IMR-90 (cell line): Measurements from ENCODE around the gene RCN2. TPM values are rescaled to one million over a fixed set of nuclear protein-coding genes. Genes with fewer than 3 reads are reported as not detected.

Source experiments
- ATAC-seq: fragments of 200-7000 bp; cut with Tn5 transposase; 2 replicates; pipeline ENCODE4 v1.9.1; 2020; ENCODE audit warnings: low read depth, mild to moderate bottlenecking, moderate library complexity
- BruUV-seq: library from RNA; stranded (reverse); fragments of 400-500 nt; replicated peaks from 2 replicates; lab custom pipeline; 2021; lab: Mats Ljungman, UMichigan
- CTCF ChIA-PET: fragments of 300-600 bp; formaldehyde crosslinking; extraction: SDS; loops from one replicate; lab custom pipeline; 2021; ENCODE audit warnings: antibody characterized with exemption; lab: Yijun Ruan, JAX
- POLR2A ChIA-PET: fragments of 300-600 bp; sonication (Branson Sonifier 250); formaldehyde crosslinking; loops from one replicate; lab custom pipeline; 2022; ENCODE audit warnings: antibody characterized with exemption; ENCODE audit not compliant: unreplicated experiment; lab: Charles Lee
- DNase-seq: peaks from one replicate; pipeline ENCODE4 v3.0.0; 2013
- H2AFZ ChIP-seq: replicated peaks from 2 replicates; pipeline ENCODE3; 2013; ENCODE audit warnings: low read length, mild to moderate bottlenecking; ENCODE audit not compliant: poor library complexity
- H2AK5ac ChIP-seq: 2 replicates; pipeline ENCODE4 v1.6.1; 2013; ENCODE audit warnings: low read depth, low read length, inconsistent platforms
- H2AK9ac ChIP-seq: replicated peaks from 2 replicates; pipeline ENCODE3; 2013; ENCODE audit warnings: mild to moderate bottlenecking, low read depth, low read length, moderate library complexity; ENCODE audit not compliant: poor library complexity
- H2BK120ac ChIP-seq: 2 replicates; pipeline ENCODE4 v1.6.1; 2013; ENCODE audit warnings: low read depth, low read length, inconsistent platforms
- H2BK15ac ChIP-seq: 3 replicates; pipeline ENCODE4 v1.6.1; 2013; ENCODE audit warnings: low read depth, low read length, inconsistent platforms
- H2BK20ac ChIP-seq: 2 replicates; pipeline ENCODE4 v1.6.1; 2013; ENCODE audit warnings: low read depth, mild to moderate bottlenecking, inconsistent platforms, low read length, moderate library complexity
- H2BK5ac ChIP-seq: 2 replicates; pipeline ENCODE4 v1.6.1; 2013; ENCODE audit warnings: mild to moderate bottlenecking, low read depth, low read length, inconsistent platforms; ENCODE audit not compliant: poor library complexity, severe bottlenecking
- H3K14ac ChIP-seq: replicated peaks from 2 replicates; pipeline ENCODE4 v1.6.1; 2013; ENCODE audit warnings: low read depth, low read length, inconsistent platforms
- H3K18ac ChIP-seq: 2 replicates; pipeline ENCODE4 v1.6.1; 2013; ENCODE audit warnings: low read depth, low read length, control low read depth
- H3K23ac ChIP-seq: 2 replicates; pipeline ENCODE4 v1.6.1; 2013; ENCODE audit warnings: low read depth, low read length, inconsistent platforms
- H3K27ac ChIP-seq: 2 replicates; pipeline ENCODE4 v1.5.1; 2013; ENCODE audit warnings: mild to moderate bottlenecking, control low read depth, low read length; ENCODE audit not compliant: insufficient read depth
- H3K27me3 ChIP-seq: 2 replicates; pipeline ENCODE4 v1.6.1; 2013; ENCODE audit warnings: low read length; ENCODE audit not compliant: control insufficient read depth, insufficient read depth
- H3K36me3 ChIP-seq: 2 replicates; pipeline ENCODE4 v1.6.1; 2013; ENCODE audit warnings: low read length, mixed read lengths; ENCODE audit not compliant: control insufficient read depth, insufficient read depth
- H3K4ac ChIP-seq: 2 replicates; pipeline ENCODE4 v1.6.1; 2013; ENCODE audit warnings: low read depth, low read length, inconsistent platforms
- H3K4me1 ChIP-seq: 2 replicates; pipeline ENCODE4 v1.6.1; 2013; ENCODE audit warnings: low read length, mixed read lengths; ENCODE audit not compliant: control insufficient read depth, insufficient read depth
- H3K4me2 ChIP-seq: 2 replicates; pipeline ENCODE4 v1.6.1; 2013; ENCODE audit warnings: low read depth, mild to moderate bottlenecking, control low read depth, low read length, moderate library complexity
- H3K4me3 ChIP-seq: 2 replicates; pipeline ENCODE4 v1.5.1; 2013; ENCODE audit warnings: low read depth, mild to moderate bottlenecking, control low read depth, low read length, moderate library complexity; ENCODE audit not compliant: insufficient read depth
- H3K56ac ChIP-seq: 2 replicates; pipeline ENCODE4 v1.6.1; 2013; ENCODE audit warnings: low read length, inconsistent platforms; ENCODE audit not compliant: insufficient read depth; ENCODE audit errors: extremely low read depth
- H3K79me1 ChIP-seq, 2 experiments: 2 replicates each; pipeline ENCODE4 v1.6.1; 2013; ENCODE audit warnings: low read length in 2 of 2, inconsistent platforms in 1 of 2, low read depth in 1 of 2
- H3K9ac ChIP-seq: 2 replicates; pipeline ENCODE4 v1.6.1; 2013; ENCODE audit warnings: low read depth, low read length, control low read depth
- H3K9me1 ChIP-seq: 2 replicates; pipeline ENCODE4 v1.6.1; 2013; ENCODE audit warnings: low read length, inconsistent platforms; ENCODE audit not compliant: insufficient read depth
- H3K9me3 ChIP-seq: 2 replicates; pipeline ENCODE4 v1.6.1; 2013; ENCODE audit warnings: low read length; ENCODE audit not compliant: control insufficient read depth, insufficient read depth
- H4K20me1 ChIP-seq: 2 replicates; pipeline ENCODE4 v1.6.1; 2013; ENCODE audit warnings: low read length, inconsistent platforms; ENCODE audit not compliant: insufficient read depth
- H4K5ac ChIP-seq: 2 replicates; pipeline ENCODE4 v1.6.1; 2013; ENCODE audit warnings: mild to moderate bottlenecking, low read depth, low read length, control low read depth
- H4K8ac ChIP-seq, 2 experiments: 2 replicates each; pipeline ENCODE4 v1.6.1; 2013; ENCODE audit warnings: low read depth in 2 of 2, low read length in 2 of 2, control low read depth in 1 of 2, inconsistent platforms in 1 of 2
- H4K91ac ChIP-seq: 2 replicates; pipeline ENCODE4 v1.6.1; 2013; ENCODE audit warnings: low read depth, low read length, inconsistent platforms; ENCODE audit not compliant: insufficient read depth
- BHLHE40 ChIP-seq: fragments of 150-350 bp; IDR thresholded peaks from 2 replicates; pipeline ENCODE4 v1.6.1; 2016; ENCODE audit warnings: mild to moderate bottlenecking, low read depth, low read length
- CEBPB ChIP-seq: IDR thresholded peaks from 2 replicates; pipeline ENCODE4 v1.6.1; 2012; ENCODE audit warnings: low read depth, low read length, improper control_type of control experiment
- CHD1 ChIP-seq: IDR thresholded peaks from 2 replicates; pipeline ENCODE4 v1.6.1; 2012; ENCODE audit warnings: low read depth, low read length, improper control_type of control experiment
- FOS ChIP-seq: fragments of 150-350 bp; IDR thresholded peaks from 2 replicates; pipeline ENCODE4 v1.6.1; 2016; ENCODE audit warnings: low read depth, low read length
- MAFK ChIP-seq: IDR thresholded peaks from 2 replicates; pipeline ENCODE4 v1.6.1; 2012; ENCODE audit warnings: low read depth, low read length, improper control_type of control experiment
- MAZ ChIP-seq: IDR thresholded peaks from 2 replicates; pipeline ENCODE4 v1.6.1; 2012; ENCODE audit warnings: low read depth, mild to moderate bottlenecking, low read length, improper control_type of control experiment, moderate library complexity, borderline replicate concordance
- MXI1 ChIP-seq: IDR thresholded peaks from 2 replicates; pipeline ENCODE4 v1.6.1; 2012; ENCODE audit warnings: low read depth, mild to moderate bottlenecking, low read length, moderate library complexity, borderline replicate concordance
- NFE2L2 ChIP-seq: fragments of 150-350 bp; IDR thresholded peaks from 2 replicates; pipeline ENCODE4 v1.6.1; 2016; ENCODE audit warnings: low read depth, mild to moderate bottlenecking, low read length
- RAD21 ChIP-seq: IDR thresholded peaks from 2 replicates; pipeline ENCODE4 v1.6.1; 2012; ENCODE audit warnings: low read length, improper control_type of control experiment
- RCOR1 ChIP-seq: IDR thresholded peaks from 2 replicates; pipeline ENCODE4 v1.6.1; 2012; ENCODE audit warnings: mild to moderate bottlenecking, low read length, improper control_type of control experiment; ENCODE audit not compliant: insufficient replicate concordance
- RFX5 ChIP-seq: IDR thresholded peaks from 2 replicates; pipeline ENCODE4 v1.8.0; 2012; ENCODE audit warnings: low read depth, mild to moderate bottlenecking, low read length, moderate library complexity
- SMC3 ChIP-seq: fragments of 150-350 bp; IDR thresholded peaks from 2 replicates; pipeline ENCODE4 v1.6.1; 2016; ENCODE audit warnings: low read depth, mild to moderate bottlenecking, antibody characterized with exemption, low read length, moderate library complexity
- WGBS, 2 experiments: methylation state at CpG; one replicate each; pipeline versions ENCODE4 v1.1.5 to v1.1.7; 2013; ENCODE audit warnings: missing lambda C conversion rate in 2 of 2; ENCODE audit not compliant: insufficient read length in 1 of 2; ENCODE audit errors: extremely low coverage in 2 of 2; 5-methylcytosine and 5-hydroxymethylcytosine counted together
- dilution Hi-C: fragments of 300-500 bp; cut with HindIII; formaldehyde crosslinking; loops from one replicate; pipeline ENCODE4 v1.14.3; 2018; ENCODE audit warnings: low sequenced_read_pairs; ENCODE audit not compliant: unreplicated experiment
- in situ Hi-C: fragments of 300-500 bp; cut with MboI; formaldehyde crosslinking; loops from 3 replicates; pipeline ENCODE4 v1.14.3; 2019; ENCODE audit warnings: low sequenced_read_pairs, inconsistent platforms, mixed read lengths
- intact Hi-C: fragments of 100-400 bp; cut with micrococcal nuclease; formaldehyde crosslinking; loops from 2 replicates; pipeline ENCODE4 v1.10.0; 2022
- polyA plus RNA-seq, 3 experiments: library from polyadenylated mRNA; depleted of rRNA; stranded (reverse); fragments of >200 nt; gene quantifications; 2 replicates each; pipeline ENCODE4 v1.2.3, GENCODE V29; 2012; ENCODE audit warnings: low replicate concordance in 1 of 3
- total RNA-seq: library from RNA; depleted of rRNA; stranded (reverse); fragments of >200 nt; gene quantifications from 2 replicates; pipeline ENCODE4 v1.2.3, GENCODE V29; 2012
- TF ChIP-seq, protein P1 (sequence below): fragments of 150-350 bp; IDR thresholded peaks from 2 replicates; pipeline ENCODE4 v1.6.1; 2017; ENCODE audit warnings: mild to moderate bottlenecking, antibody characterized with exemption, low read length, low read depth
- TF ChIP-seq, protein P2 (sequence below): conservative IDR thresholded peaks from 2 replicates; pipeline ENCODE4 v1.5.1; 2012; ENCODE audit warnings: mild to moderate bottlenecking, low read depth, low read length, improper control_type of control experiment
- TF ChIP-seq, protein P3 (sequence below): fragments of 150-350 bp; IDR thresholded peaks from 2 replicates; pipeline ENCODE4 v1.6.1; 2016; ENCODE audit warnings: low read depth, mild to moderate bottlenecking, low read length, moderate library complexity, borderline replicate concordance

The RCN2 gene
- total and polyA plus RNA-seq, 2 of the 4 experiments (the other 2 are of a cell fraction) = 12.0 to 56.5 TPM

DNA sequence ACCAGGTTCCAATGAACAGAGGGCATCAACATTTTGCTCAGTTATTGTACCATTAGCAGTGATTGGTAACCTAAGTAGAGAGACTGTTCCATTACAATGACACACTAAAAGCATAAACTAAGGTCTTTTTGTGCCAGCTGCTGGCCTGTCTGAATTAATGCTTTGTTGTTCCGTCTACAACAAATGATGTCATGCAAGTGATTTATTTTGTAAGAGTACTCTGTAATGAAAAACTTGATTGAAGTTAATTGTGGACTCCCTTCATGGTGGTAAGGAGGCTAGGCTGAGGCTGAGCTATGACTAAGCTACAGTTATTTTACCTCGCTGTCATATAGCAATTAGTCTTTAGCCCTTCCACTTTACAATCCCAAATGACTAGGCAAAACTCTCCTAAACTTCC is 23.2 kb downstream of the RCN2 start:
- peak; percentile 13 for DNase-seq
- no peak overlapping the region for H2BK20ac ChIP-seq

More for the DNA sequence above, 23.2 kb downstream of the RCN2 start:
- Histone ChIP-seq H3K56ac (no peak overlapping the region), H3K4ac (no peak overlapping the region), H2BK15ac (no peak overlapping the region), H3K27me3 (no peaks in the 10 kb centered on the region; the same call in 1 of the 2 replicates), H3K9me1 (no peaks in the 10 kb centered on the region), H4K8ac (no peak overlapping the region), H4K91ac (no peak overlapping the region), H3K9ac (no peak overlapping the region), H3K4me1 (no peaks in the 10 kb centered on the region), H2AK5ac (no peak overlapping the region), H2BK120ac (no peak overlapping the region), H3K18ac (no peak overlapping the region), H2AFZ (no peak overlapping the region), H3K23ac (no peak overlapping the region), H3K79me1 (no peaks in the 10 kb centered on the region), H2AK9ac (no peak overlapping the region), H3K9me3 (no peaks in the 10 kb centered on the region), H3K27ac (no peak overlapping the region), H3K14ac (no peak overlapping the region), H3K4me3 (no peak overlapping the region), H4K5ac (no peak overlapping the region), H4K20me1 (no peaks in the 10 kb centered on the region), H2BK5ac (no peak overlapping the region), H3K36me3 (peaks cover 3% of the 10 kb centered on the region; the same call in 1 of the 2 replicates), H3K4me2 (no peak overlapping the region)
- ATAC-seq = no peak
- BruUV-seq = no TSS peak
- TF ChIP-seq MAZ (no peak), CHD1 (no peak), RCOR1 (no peak), SMC3 (no peak), RFX5 (no peak), NFE2L2 (no peak), CEBPB (no peak), MXI1 (no peak), BHLHE40 (no peak), RAD21 (no peak), MAFK (no peak), FOS (no peak)
- TF ChIP-seq, protein P1, sequence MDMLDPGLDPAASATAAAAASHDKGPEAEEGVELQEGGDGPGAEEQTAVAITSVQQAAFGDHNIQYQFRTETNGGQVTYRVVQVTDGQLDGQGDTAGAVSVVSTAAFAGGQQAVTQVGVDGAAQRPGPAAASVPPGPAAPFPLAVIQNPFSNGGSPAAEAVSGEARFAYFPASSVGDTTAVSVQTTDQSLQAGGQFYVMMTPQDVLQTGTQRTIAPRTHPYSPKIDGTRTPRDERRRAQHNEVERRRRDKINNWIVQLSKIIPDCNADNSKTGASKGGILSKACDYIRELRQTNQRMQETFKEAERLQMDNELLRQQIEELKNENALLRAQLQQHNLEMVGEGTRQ = no peak
- TF ChIP-seq, protein P2, sequence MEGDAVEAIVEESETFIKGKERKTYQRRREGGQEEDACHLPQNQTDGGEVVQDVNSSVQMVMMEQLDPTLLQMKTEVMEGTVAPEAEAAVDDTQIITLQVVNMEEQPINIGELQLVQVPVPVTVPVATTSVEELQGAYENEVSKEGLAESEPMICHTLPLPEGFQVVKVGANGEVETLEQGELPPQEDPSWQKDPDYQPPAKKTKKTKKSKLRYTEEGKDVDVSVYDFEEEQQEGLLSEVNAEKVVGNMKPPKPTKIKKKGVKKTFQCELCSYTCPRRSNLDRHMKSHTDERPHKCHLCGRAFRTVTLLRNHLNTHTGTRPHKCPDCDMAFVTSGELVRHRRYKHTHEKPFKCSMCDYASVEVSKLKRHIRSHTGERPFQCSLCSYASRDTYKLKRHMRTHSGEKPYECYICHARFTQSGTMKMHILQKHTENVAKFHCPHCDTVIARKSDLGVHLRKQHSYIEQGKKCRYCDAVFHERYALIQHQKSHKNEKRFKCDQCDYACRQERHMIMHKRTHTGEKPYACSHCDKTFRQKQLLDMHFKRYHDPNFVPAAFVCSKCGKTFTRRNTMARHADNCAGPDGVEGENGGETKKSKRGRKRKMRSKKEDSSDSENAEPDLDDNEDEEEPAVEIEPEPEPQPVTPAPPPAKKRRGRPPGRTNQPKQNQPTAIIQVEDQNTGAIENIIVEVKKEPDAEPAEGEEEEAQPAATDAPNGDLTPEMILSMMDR = no peak
- TF ChIP-seq, protein P3, sequence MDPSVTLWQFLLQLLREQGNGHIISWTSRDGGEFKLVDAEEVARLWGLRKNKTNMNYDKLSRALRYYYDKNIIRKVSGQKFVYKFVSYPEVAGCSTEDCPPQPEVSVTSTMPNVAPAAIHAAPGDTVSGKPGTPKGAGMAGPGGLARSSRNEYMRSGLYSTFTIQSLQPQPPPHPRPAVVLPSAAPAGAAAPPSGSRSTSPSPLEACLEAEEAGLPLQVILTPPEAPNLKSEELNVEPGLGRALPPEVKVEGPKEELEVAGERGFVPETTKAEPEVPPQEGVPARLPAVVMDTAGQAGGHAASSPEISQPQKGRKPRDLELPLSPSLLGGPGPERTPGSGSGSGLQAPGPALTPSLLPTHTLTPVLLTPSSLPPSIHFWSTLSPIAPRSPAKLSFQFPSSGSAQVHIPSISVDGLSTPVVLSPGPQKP = no peak
- ChIA-PET CTCF (interaction anchor here (0.9 kb wide), 1 partner anchor 9 kb away, joined by 3 read pairs; no protein-coding TSS in a partner anchor), POLR2A (no interaction called here)
- in situ Hi-C loops (no loop called here), intact Hi-C loops (no loop called here), dilution Hi-C loops (no loop called here)
- WGBS, 2 experiments = no CpG with 5 or more reads among the region's 2 CpGs
